Ascending aorta (tissue), 2 donors: Measurements from ENCODE around the gene DENND4B. TPM values are rescaled to one million over a fixed set of nuclear protein-coding genes. Genes with fewer than 3 reads are reported as not detected.
A peak's percentile ranks its signal among the peaks of the same experiment; 100 is the strongest.

Experiments used
- DNase-seq, 2 donors: peaks; one replicate each; pipeline ENCODE4 v3.0.0-alpha.2; 2019; ENCODE audit warnings: low spot score in 2 of 2
- H3K27ac ChIP-seq, 2 donors: fragments of 200-600 bp; sonication (generic); one replicate each; pipeline ENCODE4 v1.5.1; 2016 to 2017; ENCODE audit warnings: mild to moderate bottlenecking in 1 of 2
- H3K27me3 ChIP-seq: fragments of 200-600 bp; sonication (generic); one replicate; pipeline ENCODE4 v1.5.1; 2017
- H3K36me3 ChIP-seq, 2 donors: fragments of 200-600 bp; sonication (generic); one replicate each; pipeline ENCODE4 v1.5.1; 2016
- H3K4me1 ChIP-seq, 2 donors: fragments of 200-600 bp; sonication (generic); one replicate each; pipeline ENCODE4 v1.5.1; 2016 to 2017; ENCODE audit warnings: mild to moderate bottlenecking in 1 of 2
- H3K4me3 ChIP-seq, 2 donors: fragments of 200-600 bp; sonication (generic); one replicate each; pipeline ENCODE4 v1.5.1; 2016 to 2017; ENCODE audit warnings: mild to moderate bottlenecking in 1 of 2
- H3K9me3 ChIP-seq, 2 donors: fragments of 200-600 bp; sonication (generic); one replicate each; pipeline ENCODE4 v1.5.1; 2016
- CTCF ChIP-seq, 3 experiments: fragments of 200-600 bp in 2 of 3; fragments of 450-650 bp in 1 of 3; sonication (generic) in 2 of 3; IDR thresholded peaks; one replicate each; pipeline ENCODE4 v1.5.1; 2016 to 2019; ENCODE audit warnings: antibody characterized with exemption in 3 of 3, mild to moderate bottlenecking in 1 of 3, moderate library complexity in 1 of 3
- intact Hi-C: fragments of 100-400 bp; cut with DNase I; formaldehyde crosslinking; loops from one replicate; pipeline ENCODE4 v1.15.1; 2023
- total RNA-seq: library from RNA; depleted of rRNA; stranded (reverse); fragments of >200 nt; gene quantifications from one replicate; pipeline ENCODE4 v1.1.0, GENCODE V29; 2016

DENND4B gene
- total RNA-seq, 1 donor from 2014 or later = 80.0 TPM

GRCh38 chr1:153881751-153882150 lies 64.8 kb downstream of the DENND4B start:
- Histone ChIP-seq H3K9me3 (no peaks in the 10 kb centered on the region), H3K4me1 (peaks cover 12 to 14% of the 10 kb centered on the region in 2 donors), H3K4me3 (peak overlapping the region in 1 of 2 donors; percentile 22), H3K27me3 (no peaks in the 10 kb centered on the region), H3K27ac (peak overlapping the region; percentile 0 to 28), H3K36me3 (no peaks in the 10 kb centered on the region)
- no peak for TF ChIP-seq CTCF (IDR thresholded peaks at IDR 0.05)
- DNase-seq = no peak
- intact Hi-C loops = no loop called here

- DNase-seq = peak; percentile 61 to 87
- no peaks in the 10 kb centered on the region for H3K36me3 ChIP-seq
- peak overlapping the region in 1 of 2 donors; percentile 22 for H3K4me3 ChIP-seq
- H3K27me3 ChIP-seq = no peaks in the 10 kb centered on the region
- H3K4me1 ChIP-seq = peaks cover 12 to 14% of the 10 kb centered on the region in 2 donors
- H3K9me3 ChIP-seq = no peaks in the 10 kb centered on the region
- intact Hi-C loops = no loop called here
- no peak for TF ChIP-seq CTCF (IDR thresholded peaks at IDR 0.05)
- H3K27ac ChIP-seq = peak overlapping the region in 1 of 2 donors; percentile 28
Measured at GRCh38 chr1:153880962-153881361, 65.6 kb downstream of the DENND4B start.

GRCh38 chr1:153880024-153880423 lies 66.5 kb downstream of the DENND4B start:
- H3K4me3 ChIP-seq = no peak overlapping the region
- H3K4me1 ChIP-seq = peaks cover 12 to 14% of the 10 kb centered on the region in 2 donors
- no peak overlapping the region for H3K27ac ChIP-seq
- intact Hi-C loops = no loop called here
- H3K36me3 ChIP-seq = no peaks in the 10 kb centered on the region
- TF ChIP-seq CTCF (IDR thresholded peaks at IDR 0.05) = no peak
- no peak for DNase-seq
- no peaks in the 10 kb centered on the region for H3K27me3 ChIP-seq
- H3K9me3 ChIP-seq = no peaks in the 10 kb centered on the region

Other genes with a start within 250 kb of the DENND4B start
- 55.9 TPM for gene INTS3, start 218.7 kb downstream of the DENND4B start, total RNA-seq
- gene SLC27A3, start 171.3 kb downstream of the DENND4B start, total RNA-seq = 315 TPM
- 9.5 TPM for gene GATAD2B, start 23.7 kb downstream of the DENND4B start, total RNA-seq
- gene CRTC2, start 11.9 kb upstream of the DENND4B start, total RNA-seq = 10.1 TPM
- 86.3 TPM for gene SLC39A1, start 16.8 kb upstream of the DENND4B start, total RNA-seq
- gene CREB3L4, start 21.2 kb upstream of the DENND4B start, total RNA-seq = 6.3 TPM
- 166 TPM for gene JTB, start 31.0 kb upstream of the DENND4B start, total RNA-seq
- gene RAB13, start 39.6 kb upstream of the DENND4B start, total RNA-seq = 10.0 TPM
- 707 TPM for gene RPS27, start 44.0 kb upstream of the DENND4B start, total RNA-seq
- not detected for gene NUP210L, start 208.4 kb upstream of the DENND4B start, total RNA-seq
- 254 TPM for gene TPM3, start 245.4 kb upstream of the DENND4B start, total RNA-seq